Heart left ventricle (tissue), 16 donors: Measurements from ENCODE around the gene TAOK2. TPM values are rescaled to one million over a fixed set of nuclear protein-coding genes. Genes with fewer than 3 reads are reported as not detected.

Experiments used
- ATAC-seq, 4 donors: fragments of 200-7000 bp; cut with Tn5 transposase; one replicate each; pipeline ENCODE4 v1.9.1; 2020 to 2022; ENCODE audit warnings: moderate library complexity in 4 of 4, mild to moderate bottlenecking in 3 of 4, moderate number of reproducible peaks in 1 of 4
- DNase-seq, 5 donors: peaks; one replicate each; pipeline ENCODE4 v3.0.0-alpha.2; 2020
- H3K27ac ChIP-seq, 12 donors: fragments of 200-600 bp; sonication (generic) in 4 of 12; one replicate each; pipeline versions ENCODE4 v1.5.0 to v1.8.0; 2016 to 2022; ENCODE audit warnings: mild to moderate bottlenecking in 2 of 12
- H3K27me3 ChIP-seq, 9 donors: fragments of 200-600 bp; sonication (generic) in 2 of 9; one replicate each; pipeline versions ENCODE4 v1.5.1 to v1.8.0; 2016 to 2022; ENCODE audit warnings: mild to moderate bottlenecking in 3 of 9
- H3K36me3 ChIP-seq, 9 donors: fragments of 200-600 bp; sonication (generic) in 2 of 9; one replicate each; pipeline versions ENCODE4 v1.5.0 to v1.8.0; 2018 to 2022; ENCODE audit warnings: mild to moderate bottlenecking in 2 of 9
- H3K4me1 ChIP-seq, 12 donors: fragments of 200-600 bp; sonication (generic) in 4 of 12; one replicate each; pipeline versions ENCODE4 v1.5.0 to v1.8.0; 2016 to 2022; ENCODE audit warnings: mild to moderate bottlenecking in 3 of 12
- H3K4me3 ChIP-seq, 12 donors: fragments of 200-600 bp; sonication (generic) in 4 of 12; one replicate each; pipeline versions ENCODE4 v1.5.0 to v1.8.0; 2017 to 2022; ENCODE audit warnings: mild to moderate bottlenecking in 9 of 12, moderate library complexity in 4 of 12
- H3K9me3 ChIP-seq, 12 donors: fragments of 200-600 bp; sonication (generic) in 4 of 12; one replicate each; pipeline versions ENCODE4 v1.5.0 to v1.8.0; 2016 to 2022; ENCODE audit warnings: mild to moderate bottlenecking in 1 of 12
- POLR2A ChIP-seq, 2 donors: fragments of 450-650 bp; IDR thresholded peaks; one replicate each; pipeline ENCODE4 v1.6.1; 2017; ENCODE audit warnings: antibody characterized with exemption in 2 of 2, mild to moderate bottlenecking in 2 of 2, moderate library complexity in 2 of 2
- WGBS, 4 donors: extraction: QIAGEN DNeasy Blood & Tissue Kit in 2 of 4; methylation state at CpG; one replicate each; pipeline versions ENCODE4 v1.1.5 to v1.1.7; 2013 to 2018; 5-methylcytosine and 5-hydroxymethylcytosine counted together
- intact Hi-C, 10 donors: fragments of 100-400 bp; cut with DNase I; formaldehyde crosslinking; loops; one replicate each; pipeline versions ENCODE4 v1.11.1 to v1.14.2; 2022
- polyA plus RNA-seq, 2 donors: library from polyadenylated mRNA; stranded (reverse); fragments of 200-250 nt; gene quantifications; one replicate each; pipeline ENCODE4 v1.2.3, GENCODE V29; 2013
- total RNA-seq, 9 donors: library from RNA; depleted of rRNA in 2 of 9; stranded (reverse); fragments of >200 nt in 2 of 9; fragmentation: NEBNext Ultra II Directional in 3 of 9; extraction: Animal tissue kit (Norgen Biotek cat#: 25700) in 3 of 9; gene quantifications; one replicate each; pipeline versions ENCODE4 v1.1.0 to v1.2.4, GENCODE V29; 2016 to 2023
- TF ChIP-seq, protein P1 (sequence below), 12 donors: fragments of 200-600 bp; sonication (generic) in 4 of 12; IDR thresholded peaks; one replicate each; pipeline versions ENCODE4 v1.5.0 to v1.8.0; 2018 to 2022; ENCODE audit warnings: antibody characterized with exemption in 12 of 12, mild to moderate bottlenecking in 5 of 12
- donor health status: ischemic (EF 13 %, LVEDD 7.1; RV severe dilation, severe dysfunction).
- donor health status: healthy with polysubstance abuse.
- donor health status: DM: no; HTN: yes; CAD: no.
- donor health status: DM: no; HTN: no; CAD: no.
- donor health status: ischemic (EF 25% LVEDD 6.9; RV normal size, moderate dysfunction).
- donor health status: ischemic (EF 25% LVEDD 5.7; RV mildly dilated, moderate dysfunction).
- donor health status: healthy.
- donor health status: DM: yes; HTN: yes; CAD: no.
- donor health status: ischemic (EF 35%, LVEDD 5.7; RV mildly dilated, moderate dysfunction).
- donor health status: nonischemic (EF 11% LVEDD 7.7; RV severe dilation, severe dysfunction).
- donor health status: DM: yes; HTN: yes; CAD: no.
- donor health status: PGD.
- donor health status: ischemic (EF 29% LVEDD 5.4; RV normal size, mild dysfunction).
- donor health status: nonischemic (EF 23%, LVEDD 6.1; RV moderate dilation, normal function).

TAOK2 gene
- total and polyA plus RNA-seq, 11 donors, result 29.5 to 47.9 (median 35.7) TPM

DNA sequence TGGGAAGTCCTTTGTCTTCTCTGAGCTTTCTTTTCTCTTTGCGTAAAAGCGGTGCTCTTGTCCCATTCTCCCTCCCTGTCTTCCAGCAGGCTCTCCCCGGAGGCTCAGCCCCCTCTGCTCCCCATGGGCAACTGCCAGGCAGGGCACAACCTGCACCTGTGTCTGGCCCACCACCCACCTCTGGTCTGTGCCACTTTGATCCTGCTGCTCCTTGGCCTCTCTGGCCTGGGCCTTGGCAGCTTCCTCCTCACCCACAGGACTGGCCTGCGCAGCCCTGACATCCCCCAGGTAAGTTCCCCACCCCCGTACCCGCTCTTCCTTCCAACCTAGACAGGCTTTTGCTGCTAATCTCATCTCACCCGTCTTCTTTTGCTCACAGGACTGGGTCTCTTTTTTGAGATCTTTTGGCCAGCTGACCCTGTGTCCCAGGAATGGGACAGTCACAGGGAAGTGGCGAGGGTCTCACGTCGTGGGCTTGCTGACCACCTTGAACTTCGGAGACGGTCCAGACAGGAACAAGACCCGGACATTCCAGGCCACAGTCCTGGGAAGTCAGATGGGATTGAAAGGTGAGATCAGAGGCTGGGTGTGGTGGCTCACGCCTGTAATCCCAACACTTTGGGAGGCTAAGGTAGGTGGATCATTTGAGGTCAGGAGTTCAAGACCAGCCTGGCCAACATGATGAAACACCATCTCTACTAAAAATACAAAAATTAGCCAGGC, 10.5 kb upstream of the TAOK2 start:
- TF ChIP-seq, protein P1, sequence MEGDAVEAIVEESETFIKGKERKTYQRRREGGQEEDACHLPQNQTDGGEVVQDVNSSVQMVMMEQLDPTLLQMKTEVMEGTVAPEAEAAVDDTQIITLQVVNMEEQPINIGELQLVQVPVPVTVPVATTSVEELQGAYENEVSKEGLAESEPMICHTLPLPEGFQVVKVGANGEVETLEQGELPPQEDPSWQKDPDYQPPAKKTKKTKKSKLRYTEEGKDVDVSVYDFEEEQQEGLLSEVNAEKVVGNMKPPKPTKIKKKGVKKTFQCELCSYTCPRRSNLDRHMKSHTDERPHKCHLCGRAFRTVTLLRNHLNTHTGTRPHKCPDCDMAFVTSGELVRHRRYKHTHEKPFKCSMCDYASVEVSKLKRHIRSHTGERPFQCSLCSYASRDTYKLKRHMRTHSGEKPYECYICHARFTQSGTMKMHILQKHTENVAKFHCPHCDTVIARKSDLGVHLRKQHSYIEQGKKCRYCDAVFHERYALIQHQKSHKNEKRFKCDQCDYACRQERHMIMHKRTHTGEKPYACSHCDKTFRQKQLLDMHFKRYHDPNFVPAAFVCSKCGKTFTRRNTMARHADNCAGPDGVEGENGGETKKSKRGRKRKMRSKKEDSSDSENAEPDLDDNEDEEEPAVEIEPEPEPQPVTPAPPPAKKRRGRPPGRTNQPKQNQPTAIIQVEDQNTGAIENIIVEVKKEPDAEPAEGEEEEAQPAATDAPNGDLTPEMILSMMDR (IDR thresholded peaks at IDR 0.05), result no peak
- peaks cover 0 to 35% (median 18%) of the 10 kb centered on the region in 12 donors for H3K4me1 ChIP-seq
- H3K27ac ChIP-seq, result peak overlapping the region; percentile 76 to 98 (median 96)
- ATAC-seq, result no peak
- DNase-seq, result no peak
- H3K36me3 ChIP-seq, result peaks cover 0 to 42% (median 19%) of the 10 kb centered on the region in 9 donors
- intact Hi-C loops, result loop anchor here in 7 of 10 donors (2.0 to 5.0 kb wide), 3 partner anchors 34 to 100 kb away; partner anchors contain the start of genes HIRIP3 (in 4 of the 7), INO80E (in 4 of the 7), KCTD13 (in 3 of the 7) and CDIPT (in 1 of the 7)
- peak overlapping the region; percentile 59 to 98 (median 76) for H3K4me3 ChIP-seq
- no peaks in the 10 kb centered on the region for H3K9me3 ChIP-seq
- no peaks in the 10 kb centered on the region for H3K27me3 ChIP-seq
- WGBS, 4 donors, result 74 to 83% (median 80%) methylated on average over 14 of the region's 14 CpGs

DNA sequence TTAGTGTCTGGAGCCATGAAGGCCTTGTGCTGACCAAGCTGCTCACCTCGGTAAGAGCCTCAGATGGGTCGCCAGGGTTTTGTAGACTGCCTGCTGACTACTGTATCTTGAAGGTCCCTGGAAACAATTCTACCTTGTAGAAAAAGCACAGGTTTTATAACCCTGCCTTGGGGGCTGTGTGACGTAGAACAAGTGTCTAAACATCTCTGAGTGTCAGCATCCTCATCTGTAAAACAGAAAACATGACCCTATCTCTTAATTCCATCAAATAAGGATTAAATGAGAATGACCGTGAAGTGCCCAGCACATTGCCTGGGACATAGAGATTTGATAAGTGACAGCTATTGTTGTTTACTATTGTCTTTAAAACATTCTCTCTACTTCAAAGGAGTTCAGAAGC, 5.5 kb upstream of the TAOK2 start:
- Histone ChIP-seq H3K36me3 (peaks cover 0 to 87% (median 56%) of the 10 kb centered on the region in 9 donors), H3K27ac (no peak overlapping the region), H3K4me1 (peaks cover 0 to 24% (median 7%) of the 10 kb centered on the region in 12 donors), H3K27me3 (no peaks in the 10 kb centered on the region), H3K9me3 (no peaks in the 10 kb centered on the region), H3K4me3 (no peak overlapping the region)
- TF ChIP-seq POLR2A (IDR thresholded peaks at IDR 0.05), result no peak
- TF ChIP-seq, protein P1 (IDR thresholded peaks at IDR 0.05), result no peak
- 93 to 100% (median 94%) methylated on average over 4 of the region's 4 CpGs for WGBS, 4 donors
- intact Hi-C loops, result loop anchor here in 1 of 10 donors (5.0 kb wide), 1 partner anchor 34 kb away; no protein-coding TSS in a partner anchor
- no peak for DNase-seq
- no peak for ATAC-seq

DNA sequence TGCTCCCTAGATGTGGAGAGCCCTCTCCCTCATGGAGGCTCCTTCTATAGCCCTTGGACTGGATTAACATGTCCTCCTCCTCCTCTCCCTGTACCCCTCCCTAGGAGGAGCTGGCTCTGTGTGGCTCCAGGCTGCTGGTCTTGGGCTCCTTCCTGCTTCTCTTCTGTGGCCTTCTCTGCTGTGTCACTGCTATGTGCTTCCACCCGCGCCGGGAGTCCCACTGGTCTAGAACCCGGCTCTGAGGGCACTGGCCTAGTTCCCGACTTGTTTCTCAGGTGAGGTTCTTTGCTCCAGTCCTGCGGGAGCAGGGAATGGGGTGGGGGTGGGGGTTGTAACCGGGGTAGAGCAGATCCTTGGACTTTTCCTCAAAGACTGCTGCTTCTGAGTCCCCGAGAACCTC, 2.4 kb upstream of the TAOK2 start:
- WGBS, 4 donors, result 86 to 94% (median 93%) methylated on average over 8 of the region's 8 CpGs
- ATAC-seq, result no peak
- Histone ChIP-seq H3K36me3 (peaks cover 0 to 63% (median 53%) of the 10 kb centered on the region in 9 donors), H3K4me1 (peaks cover 0 to 32% (median 16%) of the 10 kb centered on the region in 12 donors), H3K4me3 (no peak overlapping the region), H3K27me3 (no peaks in the 10 kb centered on the region), H3K27ac (no peak overlapping the region), H3K9me3 (no peaks in the 10 kb centered on the region)
- TF ChIP-seq, protein P1 (IDR thresholded peaks at IDR 0.05), result no peak
- TF ChIP-seq POLR2A (IDR thresholded peaks at IDR 0.05), result no peak
- intact Hi-C loops, result loop anchor here in 2 of 10 donors (5.0 kb wide), 2 partner anchors 44 to 1019 kb away; partner anchors contain the start of genes KCTD13 (in 1 of the 2) and NFATC2IP (in 1 of the 2)
- no peak for DNase-seq

DNA sequence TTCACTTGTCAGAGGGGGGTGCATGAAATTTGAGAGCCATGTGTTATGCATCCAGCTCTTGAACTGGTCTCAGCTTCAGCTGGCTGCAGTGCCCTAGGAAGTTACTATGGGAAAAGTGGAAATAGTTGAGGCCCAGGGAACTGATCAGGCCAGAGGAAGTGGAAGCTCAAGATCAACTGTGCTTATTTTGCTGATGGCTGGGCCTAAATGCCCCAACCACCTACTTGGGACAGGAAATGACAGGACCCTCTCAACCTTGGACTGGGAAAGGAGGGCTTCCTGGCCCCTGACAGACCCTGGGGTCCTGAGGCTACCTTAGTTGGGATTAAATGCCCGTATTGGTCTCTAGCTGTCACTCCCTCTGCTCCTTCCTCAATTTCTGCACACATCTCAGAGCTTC, 1.2 kb upstream of the TAOK2 start:
- 93 to 100% (median 95%) methylated on average over 1 of the region's 1 CpG for WGBS, 4 donors
- ATAC-seq, result no peak
- H3K4me3 ChIP-seq, result no peak overlapping the region
- H3K4me1 ChIP-seq, result peaks cover 0 to 44% (median 26%) of the 10 kb centered on the region in 12 donors
- no peak for DNase-seq
- H3K27ac ChIP-seq, result peak overlapping the region in 2 of 12 donors; percentile 96 to 97
- no peaks in the 10 kb centered on the region for H3K27me3 ChIP-seq
- H3K36me3 ChIP-seq, result peaks cover 0 to 52% (median 42%) of the 10 kb centered on the region in 9 donors
- intact Hi-C loops, result loop anchor here in 3 of 10 donors (2.0 to 5.0 kb wide), 3 partner anchors 22 to 1020 kb away; partner anchors contain the start of genes HIRIP3 (in 1 of the 3), KCTD13 (in 1 of the 3) and NFATC2IP (in 1 of the 3)
- TF ChIP-seq, protein P1 (IDR thresholded peaks at IDR 0.05), result no peak
- no peak for TF ChIP-seq POLR2A (IDR thresholded peaks at IDR 0.05)
- H3K9me3 ChIP-seq, result no peaks in the 10 kb centered on the region
